Upper lobe of left lung (tissue), 4 donors: Measurements from ENCODE around the gene KIAA1217.

Experiments
- CTCF ChIP-seq, 6 experiments: fragments of 450-650 bp in 4 of 6; fragments of 200-600 bp in 2 of 6; sonication (generic) in 2 of 6; IDR thresholded peaks; one replicate each; pipeline ENCODE4 v1.5.1; 2016 to 2019; ENCODE audit warnings: antibody characterized with exemption in 6 of 6
- EP300 ChIP-seq, 4 donors: sonication (generic); formaldehyde crosslinking; IDR thresholded peaks; one replicate each; pipeline ENCODE4 v1.5.1; 2017; ENCODE audit warnings: antibody characterized with exemption in 4 of 4, control low read depth in 2 of 4

- TF ChIP-seq CTCF (IDR thresholded peaks at IDR 0.05): no peak
- peak in 1 of 4 donors; percentile 56 for TF ChIP-seq EP300 (IDR thresholded peaks at IDR 0.05)
These were observed 6.3 kb downstream of the KIAA1217 start for GRCh38 chr10:24215196-24215595.
